Measurements from ENCODE around the gene COL13A1. TPM values are rescaled to one million over a fixed set of nuclear protein-coding genes. Genes with fewer than 3 reads are reported as not detected.

The COL13A1 gene
- total and polyA plus RNA-seq, 2 of the 8 experiments (the other 6 are each of a cell fraction or from before 2014, with no cell fraction given): 2.6 to 5.2 TPM

DNA sequence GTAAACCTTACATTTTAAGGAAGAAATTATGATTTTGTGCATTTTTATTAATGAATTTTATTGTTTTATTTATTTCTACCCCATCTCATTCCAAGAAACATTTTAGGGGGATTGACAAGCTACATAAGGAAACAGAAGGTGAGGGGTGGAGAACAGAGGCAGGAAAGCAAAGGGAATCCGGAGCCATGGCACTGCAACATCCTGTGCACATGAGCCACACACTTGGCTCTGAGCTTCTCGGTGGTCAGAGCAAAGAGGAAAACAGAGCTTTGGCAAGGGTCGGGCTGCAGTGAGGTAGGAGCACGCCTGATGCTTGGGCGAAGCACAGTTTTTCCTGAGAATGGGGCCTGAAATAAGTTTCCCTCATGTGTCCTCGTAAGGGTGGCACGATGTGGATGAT, 68.9 kb downstream of the COL13A1 start:
- H3K23ac ChIP-seq (ENCODE audit: insufficient read length): no peak overlapping the region
- no peak overlapping the region for H3K4me3 ChIP-seq (ENCODE audit: extremely low read depth in 1 of 4, insufficient read depth in 2 of 4, low read depth in 3 of 4, low read length in 4 of 4)
- H3K18ac ChIP-seq (ENCODE audit: extremely low read depth, low read length): peak overlapping the region; percentile 60
- H2AK5ac ChIP-seq (ENCODE audit: low read depth, low read length): peak overlapping the region; percentile 85; the same call in 1 of the 2 replicates
- H4K20me1 ChIP-seq (replicated peaks in 1 of 2; ENCODE audit: control insufficient read depth in 1 of 2, insufficient read depth in 2 of 2, low read length in 2 of 2): no peaks in the 10 kb centered on the region
- H2BK5ac ChIP-seq (ENCODE audit: low read depth, low read length): peak overlapping the region; percentile 45; the same call in 1 of the 2 replicates
- peak overlapping the region; percentile 71 for H4K91ac ChIP-seq (replicated peaks; ENCODE audit: insufficient read length, low read length)
- H2BK120ac ChIP-seq (replicated peaks; ENCODE audit: low read depth, low read length): peak overlapping the region; percentile 80
- peak overlapping the region; percentile 76 for H3K4ac ChIP-seq (replicated peaks; ENCODE audit: insufficient read length, low read depth, low read length)
- 0 out of 2 replicates have a peak overlapping the region, but pooled peaks have one; percentile 37 for H4K8ac ChIP-seq (ENCODE audit: extremely low read depth, insufficient read depth, low read length)
- H3K9ac ChIP-seq (replicated peaks in 1 of 4; ENCODE audit: extremely low read depth in 1 of 4, low read depth in 3 of 4, low read length in 3 of 4): 0 out of 7 replicates have a peak overlapping the region, but pooled peaks of 1 of the 4 experiments have one; percentile 22
- peak overlapping the region in 1 of 2 experiments; percentile 38; a peak in 1 of 4 replicates for H3K4me2 ChIP-seq (ENCODE audit: insufficient read depth in 1 of 2, low read depth in 2 of 2, low read length in 2 of 2)
- H2AFZ ChIP-seq (ENCODE audit: low read length): no peak overlapping the region
- no peak overlapping the region for H3K56ac ChIP-seq (replicated peaks; ENCODE audit: insufficient read length, low read depth, low read length)
- no peaks in the 10 kb centered on the region for H3K79me2 ChIP-seq (ENCODE audit: control insufficient read depth in 1 of 2, insufficient read depth in 2 of 2, low read length in 2 of 2)
- H3K36me3 ChIP-seq (ENCODE audit: control insufficient read depth in 2 of 4, insufficient read depth in 4 of 4, low read length in 3 of 4): no peaks in the 10 kb centered on the region
- H2BK15ac ChIP-seq (ENCODE audit: low read length): peak overlapping the region; percentile 48; the same call in 1 of the 2 replicates
- DNase-seq (ENCODE audit: low read depth in 1 of 2, low spot score in 2 of 2) (no peak), FAIRE-seq (peak; percentile 28)
- no peaks in the 10 kb centered on the region for H3K9me3 ChIP-seq (ENCODE audit: insufficient read depth in 2 of 2, low read depth in 1 of 2, low read length in 1 of 2)
- H3K23me2 ChIP-seq (ENCODE audit: low read depth, low read length): no peaks in the 10 kb centered on the region
- H3K27ac ChIP-seq (ENCODE audit: low read depth, low read length): no peak overlapping the region; the same call in 1 of the 2 replicates
- TF ChIP-seq POU5F1 (IDR thresholded peaks at IDR 0.05; ENCODE audit: low read depth, low read length): no peak
- peak overlapping the region; percentile 56; the same call in 1 of the 2 replicates for H2BK20ac ChIP-seq (ENCODE audit: low read length)
- WGBS, 2 experiments (ENCODE audit: extremely low coverage in 1 of 2, insufficient coverage in 1 of 2, insufficient read length in 1 of 2, insufficient replicate concordance in 2 of 2, low coverage in 1 of 2, low lambda C conversion rate in 2 of 2, missing lambda C conversion rate in 1 of 2): 96% methylated on average over 7 of the region's 7 CpGs; no CpG with 5 or more reads in 1 of the 2 experiments
- H3K14ac ChIP-seq (ENCODE audit: insufficient read length): peak overlapping the region; percentile 44
- H3K79me1 ChIP-seq (ENCODE audit: low read depth, low read length): no peaks in the 10 kb centered on the region
- peak overlapping the region; percentile 91; the same call in 1 of the 2 replicates for H2BK12ac ChIP-seq (ENCODE audit: low read depth, low read length)
- peaks cover 18 to 67% (median 44%) of the 10 kb centered on the region in 4 experiments for H3K4me1 ChIP-seq (replicated peaks in 1 of 4; ENCODE audit: control insufficient read depth in 3 of 4, insufficient read depth in 4 of 4, low read length in 3 of 4)
- CTCF ChIA-PET (ENCODE audit: partially characterized antibody): interaction anchor here (0.7 to 6.5 kb wide), 23 partner anchors 9 to 88 kb away, joined by 3 to 68 read pairs (median 5); no protein-coding TSS in a partner anchor
- POLR2A ChIA-PET (ENCODE audit: partially characterized antibody): interaction anchor here (1.3 kb wide), 1 partner anchor 10 kb away, joined by 3 read pairs; no protein-coding TSS in a partner anchor
- H4K5ac ChIP-seq (ENCODE audit: insufficient read length, low read depth, low read length): no peak overlapping the region
- no peaks in the 10 kb centered on the region; a peak in 2 of 7 replicates for H3K27me3 ChIP-seq (replicated peaks in 1 of 4; ENCODE audit: control insufficient read depth in 3 of 4, extremely low read depth in 1 of 4, insufficient read depth in 3 of 4, low read length in 3 of 4)

Measured in H1 (cell line).